ENCODE measurements around the gene SNCA.

The SNCA gene

DNA sequence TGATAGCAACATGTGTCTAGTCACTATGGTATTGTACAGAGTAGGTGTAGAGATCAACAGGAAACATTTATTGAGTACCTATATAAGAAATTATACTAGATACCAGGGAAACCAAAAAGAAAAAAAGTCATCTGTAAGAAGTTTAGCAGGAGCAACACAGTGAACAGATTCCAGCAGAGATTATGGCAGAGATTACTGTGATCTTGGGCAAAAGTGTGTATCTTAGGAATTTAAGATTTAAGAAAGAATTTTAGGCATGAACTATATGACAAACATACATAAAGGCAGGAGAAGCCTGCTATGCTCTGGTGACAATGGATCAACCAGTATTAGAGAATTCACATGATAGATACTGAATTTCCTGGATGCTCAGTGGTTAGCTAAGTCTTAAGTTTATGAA, 37.9 kb downstream of the SNCA start:
- Histone ChIP-seq H3K4me1 (no peaks in the 10 kb centered on the region), H3K4me3 (ENCODE audit: low read depth, low read length) (no peak overlapping the region), H3K9me3 (no peaks in the 10 kb centered on the region), H3K27me3 (no peaks in the 10 kb centered on the region), H3K36me3 (no peaks in the 10 kb centered on the region)
- TF ChIP-seq, protein P1, sequence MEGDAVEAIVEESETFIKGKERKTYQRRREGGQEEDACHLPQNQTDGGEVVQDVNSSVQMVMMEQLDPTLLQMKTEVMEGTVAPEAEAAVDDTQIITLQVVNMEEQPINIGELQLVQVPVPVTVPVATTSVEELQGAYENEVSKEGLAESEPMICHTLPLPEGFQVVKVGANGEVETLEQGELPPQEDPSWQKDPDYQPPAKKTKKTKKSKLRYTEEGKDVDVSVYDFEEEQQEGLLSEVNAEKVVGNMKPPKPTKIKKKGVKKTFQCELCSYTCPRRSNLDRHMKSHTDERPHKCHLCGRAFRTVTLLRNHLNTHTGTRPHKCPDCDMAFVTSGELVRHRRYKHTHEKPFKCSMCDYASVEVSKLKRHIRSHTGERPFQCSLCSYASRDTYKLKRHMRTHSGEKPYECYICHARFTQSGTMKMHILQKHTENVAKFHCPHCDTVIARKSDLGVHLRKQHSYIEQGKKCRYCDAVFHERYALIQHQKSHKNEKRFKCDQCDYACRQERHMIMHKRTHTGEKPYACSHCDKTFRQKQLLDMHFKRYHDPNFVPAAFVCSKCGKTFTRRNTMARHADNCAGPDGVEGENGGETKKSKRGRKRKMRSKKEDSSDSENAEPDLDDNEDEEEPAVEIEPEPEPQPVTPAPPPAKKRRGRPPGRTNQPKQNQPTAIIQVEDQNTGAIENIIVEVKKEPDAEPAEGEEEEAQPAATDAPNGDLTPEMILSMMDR (IDR thresholded peaks at IDR 0.05; ENCODE audit: low read depth, low read length): no peak
- DNase-seq: no peak

DNA sequence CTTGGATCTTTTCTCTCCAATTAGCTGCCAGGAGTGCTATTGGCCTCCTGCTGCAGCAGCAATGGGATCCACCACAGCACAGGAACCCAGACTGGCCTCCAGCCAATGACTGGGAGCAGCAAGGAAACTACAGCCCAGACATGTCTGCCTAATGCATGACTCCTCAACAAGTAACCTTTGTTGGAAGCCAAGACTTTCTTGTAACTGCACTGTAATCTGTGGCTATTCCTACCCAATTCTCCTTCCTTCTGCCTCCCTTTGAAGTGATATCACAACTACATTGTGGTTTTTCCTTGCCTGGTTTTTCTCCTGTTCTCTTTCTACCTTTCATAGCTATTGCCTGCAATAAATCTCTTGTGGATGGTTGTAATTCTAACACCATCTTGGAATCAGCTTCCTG, 39.8 kb downstream of the SNCA start:
- H3K4me1 ChIP-seq: no peaks in the 10 kb centered on the region
- no peak overlapping the region for H3K4me3 ChIP-seq (ENCODE audit: low read depth, low read length)
- DNase-seq: peak; percentile 12
- TF ChIP-seq, protein P1 (IDR thresholded peaks at IDR 0.05; ENCODE audit: low read depth, low read length): no peak
- no peaks in the 10 kb centered on the region for H3K27me3 ChIP-seq
- no peaks in the 10 kb centered on the region for H3K36me3 ChIP-seq
- H3K9me3 ChIP-seq: no peaks in the 10 kb centered on the region

DNA sequence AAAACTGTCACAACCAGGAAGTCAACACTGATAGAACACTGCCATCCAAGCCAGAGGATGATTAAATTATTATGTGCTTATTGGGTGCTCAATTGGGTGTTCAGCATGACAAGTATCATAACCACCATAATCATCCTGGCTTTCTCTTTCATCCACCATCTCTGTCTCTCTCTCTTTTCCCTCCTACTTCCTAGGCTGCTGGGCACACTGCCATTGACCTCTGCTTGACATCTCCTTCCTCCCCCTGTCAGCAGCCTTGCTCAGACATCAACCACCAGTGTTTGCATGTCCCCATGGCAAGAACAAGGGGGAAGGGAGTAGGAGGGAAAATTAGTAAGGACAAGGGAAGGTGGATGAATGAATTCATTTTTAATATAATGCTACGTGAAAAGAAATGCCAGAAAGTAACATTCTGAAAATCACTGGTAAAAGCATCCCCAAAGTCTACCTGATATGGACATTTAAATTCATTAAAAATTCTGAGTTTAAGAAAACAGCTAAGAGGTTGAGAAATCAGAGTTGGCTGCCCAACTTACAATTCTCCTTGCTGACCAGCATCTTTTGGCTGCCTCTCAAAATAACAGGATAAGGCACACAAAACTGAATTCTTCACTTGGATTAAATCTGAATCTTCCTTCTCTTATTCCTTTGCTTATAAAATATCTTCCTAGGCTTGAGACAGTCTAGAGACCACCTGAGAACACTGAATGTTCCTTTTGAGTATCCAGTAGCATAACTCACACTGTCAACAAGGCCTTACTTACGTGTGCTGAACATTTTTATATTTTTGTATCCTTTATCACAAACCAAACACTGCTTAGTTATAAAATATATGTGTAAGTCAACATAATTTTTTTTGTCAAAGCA, 48.5 kb downstream of the SNCA start:
- peak; percentile 15 for DNase-seq
- no peaks in the 10 kb centered on the region for H3K36me3 ChIP-seq
- TF ChIP-seq, protein P1 (IDR thresholded peaks at IDR 0.05; ENCODE audit: low read depth, low read length): no peak
- no peak overlapping the region for H3K4me3 ChIP-seq (ENCODE audit: low read depth, low read length)
- peaks cover 4% of the 10 kb centered on the region; the same call in 1 of the 2 replicates for H3K4me1 ChIP-seq
- no peaks in the 10 kb centered on the region for H3K9me3 ChIP-seq
- H3K27me3 ChIP-seq: no peaks in the 10 kb centered on the region

DNA sequence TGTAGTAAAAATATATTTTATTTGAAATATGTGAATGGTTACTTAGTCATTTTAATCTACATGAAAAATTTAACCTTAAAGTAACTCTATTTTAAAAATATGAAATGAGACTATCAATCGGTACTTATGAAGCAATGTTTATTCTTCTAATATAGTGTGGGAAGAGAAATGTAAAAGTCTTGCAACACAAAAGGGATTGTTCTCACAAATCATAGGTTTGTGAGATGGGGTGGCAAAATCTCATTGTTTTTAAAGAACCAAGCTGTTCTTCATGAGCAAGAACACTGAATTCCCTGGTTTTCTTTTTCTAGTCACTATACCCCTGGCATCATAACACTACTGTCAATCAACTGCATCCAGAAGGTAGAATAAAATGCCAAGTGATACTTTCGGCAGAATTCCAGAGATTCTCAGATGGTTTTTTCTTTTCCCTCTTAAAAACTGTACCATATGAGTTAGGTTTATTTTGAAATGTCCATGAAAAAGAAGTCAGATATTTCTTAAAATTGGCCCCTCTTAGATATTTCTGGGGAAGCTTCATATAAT, 52.2 kb downstream of the SNCA start:
- TF ChIP-seq, protein P1 (IDR thresholded peaks at IDR 0.05; ENCODE audit: low read depth, low read length): no peak
- DNase-seq: no peak
- H3K4me1 ChIP-seq: peaks cover 4% of the 10 kb centered on the region; the same call in 1 of the 2 replicates

DNA sequence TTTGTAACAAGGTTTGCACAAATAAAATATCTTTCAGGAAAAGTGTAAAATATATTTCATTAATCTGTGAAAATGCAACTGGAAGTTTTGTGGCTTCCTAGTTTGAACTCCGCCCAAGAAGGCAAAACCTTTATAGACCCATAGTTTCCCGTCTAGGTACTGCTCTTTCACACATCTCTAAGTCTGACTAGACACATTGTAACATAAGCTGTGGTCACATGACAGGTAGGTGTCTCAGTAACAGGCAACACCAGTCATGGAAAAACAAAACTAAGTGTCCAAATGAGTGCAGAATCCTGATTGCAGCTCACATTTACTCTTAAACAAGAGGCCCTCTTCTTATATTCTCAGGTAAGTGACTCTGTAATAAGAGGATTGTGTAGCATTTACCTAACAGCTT, 55.6 kb downstream of the SNCA start:
- Histone ChIP-seq H3K27me3 (peaks cover 3% of the 10 kb centered on the region; the same call in 1 of the 2 replicates), H3K36me3 (no peaks in the 10 kb centered on the region), H3K4me3 (ENCODE audit: low read depth, low read length) (no peak overlapping the region), H3K4me1 (no peaks in the 10 kb centered on the region), H3K9me3 (no peaks in the 10 kb centered on the region)
- TF ChIP-seq, protein P1 (IDR thresholded peaks at IDR 0.05; ENCODE audit: low read depth, low read length): no peak
- no peak for DNase-seq

More for the DNA sequence above, 52.2 kb downstream of the SNCA start:
- H3K27me3 ChIP-seq: peaks cover 3% of the 10 kb centered on the region; the same call in 1 of the 2 replicates
- no peak overlapping the region for H3K4me3 ChIP-seq (ENCODE audit: low read depth, low read length)
- no peaks in the 10 kb centered on the region for H3K36me3 ChIP-seq
- H3K9me3 ChIP-seq: no peaks in the 10 kb centered on the region

DNA sequence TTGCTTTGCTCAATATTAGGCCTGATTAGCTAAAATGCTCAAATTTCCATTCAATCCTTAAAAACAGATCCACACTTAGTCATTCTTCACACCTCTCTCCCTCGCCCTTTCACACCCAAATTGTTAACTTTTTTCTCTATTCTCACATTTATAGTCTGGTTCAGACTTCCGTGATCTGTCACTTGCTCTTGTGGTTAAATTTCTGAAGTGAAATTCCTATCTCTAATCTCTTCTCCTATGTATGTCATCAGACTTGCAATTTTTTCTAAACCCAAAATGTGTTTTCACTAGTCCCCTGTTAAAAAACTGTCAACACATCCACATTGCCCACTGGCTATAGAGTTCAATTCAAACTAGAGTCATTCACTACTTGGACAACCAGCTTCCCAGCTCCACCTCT, 63.2 kb downstream of the SNCA start:
- H3K36me3 ChIP-seq: no peaks in the 10 kb centered on the region
- H3K4me1 ChIP-seq: no peaks in the 10 kb centered on the region
- no peaks in the 10 kb centered on the region for H3K9me3 ChIP-seq
- H3K4me3 ChIP-seq (ENCODE audit: low read depth, low read length): no peak overlapping the region
- TF ChIP-seq, protein P1 (IDR thresholded peaks at IDR 0.05; ENCODE audit: low read depth, low read length): no peak
- H3K27me3 ChIP-seq: no peaks in the 10 kb centered on the region
- DNase-seq: no peak

Data from BE2C (cell line).